LoVo (cell line): ENCODE results near the gene FFAR1.
A peak's percentile ranks its signal among the peaks of the same experiment; 100 is the strongest.

Experiments used
- DNase-seq: peaks from one replicate; pipeline ENCODE4 v3.0.0-alpha.2; 2016; ENCODE audit warnings: low spot score

The FFAR1 gene

GRCh38 chr19:35314858-35315470, 32.7 kb upstream of the FFAR1 start:
- DNase-seq: no peak

- no peak for DNase-seq
Measured at GRCh38 chr19:35315883-35316282, 31.8 kb upstream of the FFAR1 start.

- no peak for DNase-seq
Measured at GRCh38 chr19:35316560-35316959, 31.1 kb upstream of the FFAR1 start.

- DNase-seq: no peak
Measured at GRCh38 chr19:35317464-35318043, 30.1 kb upstream of the FFAR1 start.

- peak; percentile 81 for DNase-seq
Measured at GRCh38 chr19:35318679-35319448, 28.8 kb upstream of the FFAR1 start.

GRCh38 chr19:35320065-35320713, 27.5 kb upstream of the FFAR1 start:
- DNase-seq: no peak

GRCh38 chr19:35321291-35321690, 26.4 kb upstream of the FFAR1 start:
- DNase-seq: no peak

- DNase-seq: no peak
Measured at GRCh38 chr19:35322014-35322413, 25.7 kb upstream of the FFAR1 start.

GRCh38 chr19:35327642-35328041, 20.1 kb upstream of the FFAR1 start:
- DNase-seq: no peak

GRCh38 chr19:35328851-35329285, 18.8 kb upstream of the FFAR1 start, which contains the start of gene CD22:
CD22 (plus strand) TSS chr19:35329187; CDS start chr19:35332041, 2,854 bp downstream.
- no peak for DNase-seq

- DNase-seq: no peak
Measured at GRCh38 chr19:35329323-35329722, 18.4 kb upstream of the FFAR1 start.

- DNase-seq: no peak
Measured at GRCh38 chr19:35330475-35330874, 17.2 kb upstream of the FFAR1 start.

GRCh38 chr19:35331551-35332214, 16.0 kb upstream of the FFAR1 start:
- DNase-seq: no peak

GRCh38 chr19:35332817-35333216, 14.9 kb upstream of the FFAR1 start:
- no peak for DNase-seq

GRCh38 chr19:35334144-35334753, 13.5 kb upstream of the FFAR1 start:
- no peak for DNase-seq

- no peak for DNase-seq
Measured at GRCh38 chr19:35336166-35336955, 11.3 kb upstream of the FFAR1 start.

- no peak for DNase-seq
Measured at GRCh38 chr19:35337097-35337983, 10.4 kb upstream of the FFAR1 start.

- DNase-seq: no peak
Measured at GRCh38 chr19:35337984-35338296, 9.8 kb upstream of the FFAR1 start.

GRCh38 chr19:35340431-35340830, 7.3 kb upstream of the FFAR1 start:
- no peak for DNase-seq

GRCh38 chr19:35341006-35341405, 6.7 kb upstream of the FFAR1 start:
- no peak for DNase-seq
